ENCODE measurements around the gene HIRIP3.

The HIRIP3 gene

GRCh38 chr16:29958756-29959155 lies 36.7 kb downstream of the HIRIP3 start:
- DNase-seq, result no peak

GRCh38 chr16:29951625-29952365 lies 43.6 kb downstream of the HIRIP3 start:
- no peak for DNase-seq

- no peak for DNase-seq
Measured at GRCh38 chr16:29950806-29951461, 44.5 kb downstream of the HIRIP3 start.

GRCh38 chr16:29947897-29948296 lies 47.5 kb downstream of the HIRIP3 start:
- DNase-seq, result no peak

- no peak for DNase-seq
Measured at GRCh38 chr16:29943846-29944799, 51.3 kb downstream of the HIRIP3 start.

Measured in CD4-positive, alpha-beta T cell treated with Interferon alpha-2 for 1 hour (primary cell).